Measurements from ENCODE around the gene PLEKHJ1.

The PLEKHJ1 gene

GRCh38 chr19:2197270-2197669 is 38.9 kb downstream of the PLEKHJ1 start:
- DNase-seq (ENCODE audit: low spot score) = no peak

- DNase-seq (ENCODE audit: low spot score) = no peak
These were observed 40.2 kb downstream of the PLEKHJ1 start for GRCh38 chr19:2195914-2196313.

- no peak for DNase-seq (ENCODE audit: low spot score)
These were observed 40.8 kb downstream of the PLEKHJ1 start for GRCh38 chr19:2195361-2195760.

GRCh38 chr19:2194513-2195078 is 41.5 kb downstream of the PLEKHJ1 start:
- DNase-seq (ENCODE audit: low spot score) = no peak

GRCh38 chr19:2193807-2194206 is 42.3 kb downstream of the PLEKHJ1 start:
- no peak for DNase-seq (ENCODE audit: low spot score)

- DNase-seq (ENCODE audit: low spot score) = no peak
These were observed 43.3 kb downstream of the PLEKHJ1 start for GRCh38 chr19:2192862-2193261.

GRCh38 chr19:2191456-2192310 is 44.4 kb downstream of the PLEKHJ1 start:
- no peak for DNase-seq (ENCODE audit: low spot score)

GRCh38 chr19:2190848-2191455 is 45.2 kb downstream of the PLEKHJ1 start:
- no peak for DNase-seq (ENCODE audit: low spot score)

GRCh38 chr19:2189880-2190279 is 46.2 kb downstream of the PLEKHJ1 start:
- no peak for DNase-seq (ENCODE audit: low spot score)

GRCh38 chr19:2188708-2189385 is 47.3 kb downstream of the PLEKHJ1 start:
- no peak for DNase-seq (ENCODE audit: low spot score)

- no peak for DNase-seq (ENCODE audit: low spot score)
These were observed 49.0 kb downstream of the PLEKHJ1 start for GRCh38 chr19:2187159-2187558.

- DNase-seq (ENCODE audit: low spot score) = no peak
These were observed 49.9 kb downstream of the PLEKHJ1 start for GRCh38 chr19:2186071-2186846.

- no peak for DNase-seq (ENCODE audit: low spot score)
These were observed 50.4 kb downstream of the PLEKHJ1 start for GRCh38 chr19:2185734-2186070.

- DNase-seq (ENCODE audit: low spot score) = no peak
These were observed 51.6 kb downstream of the PLEKHJ1 start for GRCh38 chr19:2184422-2184975.

All from hematopoietic multipotent progenitor cell treated with erythropoietin and hydrocortisone succinate and interleukin-3 and kit ligand, for 17 days (in vitro differentiated cells).